Thoracic aorta (tissue), 2 donors: ENCODE measurements around the gene CARNS1. TPM values are rescaled to one million over a fixed set of nuclear protein-coding genes. Genes with fewer than 3 reads are reported as not detected.
A peak's percentile ranks its signal among the peaks of the same experiment; 100 is the strongest.

ENCODE experiments used
- ATAC-seq: fragments of 150-250 bp; one replicate; pipeline ENCODE4 v1.8.0; 2017; ENCODE audit warnings: low read depth; ENCODE audit not compliant: insufficient number of reproducible peaks, low FRiP score
- DNase-seq: peaks from one replicate; pipeline ENCODE4 v3.0.0-alpha.2; 2020; ENCODE audit warnings: low spot score
- H3K27ac ChIP-seq, 2 donors: fragments of 200-600 bp; sonication (generic); 1 replicate in 1 of 2; 2 replicates in 1 of 2; pipeline ENCODE4 v1.5.1; 2016; ENCODE audit warnings: mild to moderate bottlenecking in 2 of 2, moderate library complexity in 2 of 2
- H3K27me3 ChIP-seq: fragments of 200-600 bp; sonication (generic); replicated peaks from 2 replicates; pipeline ENCODE4 v1.6.0; 2016; ENCODE audit warnings: mild to moderate bottlenecking; ENCODE audit not compliant: insufficient read depth
- H3K36me3 ChIP-seq: fragments of 200-600 bp; sonication (generic); one replicate; pipeline ENCODE4 v1.5.1; 2016
- H3K4me1 ChIP-seq, 2 donors: fragments of 200-600 bp; sonication (generic); 1 replicate in 1 of 2; 2 replicates in 1 of 2; pipeline versions ENCODE4 v1.5.1 to v1.6.0; 2016; ENCODE audit warnings: low read depth in 2 of 2, mild to moderate bottlenecking in 1 of 2; ENCODE audit not compliant: control insufficient read depth in 1 of 2
- H3K4me3 ChIP-seq: fragments of 200-600 bp; sonication (generic); 2 replicates; pipeline ENCODE4 v1.5.1; 2016; ENCODE audit warnings: mild to moderate bottlenecking
- H3K9me3 ChIP-seq: fragments of 200-600 bp; sonication (generic); 2 replicates; pipeline ENCODE4 v1.5.1; 2016
- total RNA-seq, 2 donors: library from RNA; depleted of rRNA; stranded (reverse); fragments of >200 nt; gene quantifications; one replicate each; pipeline versions ENCODE4 v1.1.0 to v1.2.3, GENCODE V29; 2016
- TF ChIP-seq, protein P1 (sequence below): fragments of 200-600 bp; sonication (generic); IDR thresholded peaks from one replicate; pipeline ENCODE4 v1.5.1; 2019; ENCODE audit warnings: antibody characterized with exemption

CARNS1 gene
- total RNA-seq, 2 donors from 2014 or later, result 7.9 to 10.8 TPM

DNA sequence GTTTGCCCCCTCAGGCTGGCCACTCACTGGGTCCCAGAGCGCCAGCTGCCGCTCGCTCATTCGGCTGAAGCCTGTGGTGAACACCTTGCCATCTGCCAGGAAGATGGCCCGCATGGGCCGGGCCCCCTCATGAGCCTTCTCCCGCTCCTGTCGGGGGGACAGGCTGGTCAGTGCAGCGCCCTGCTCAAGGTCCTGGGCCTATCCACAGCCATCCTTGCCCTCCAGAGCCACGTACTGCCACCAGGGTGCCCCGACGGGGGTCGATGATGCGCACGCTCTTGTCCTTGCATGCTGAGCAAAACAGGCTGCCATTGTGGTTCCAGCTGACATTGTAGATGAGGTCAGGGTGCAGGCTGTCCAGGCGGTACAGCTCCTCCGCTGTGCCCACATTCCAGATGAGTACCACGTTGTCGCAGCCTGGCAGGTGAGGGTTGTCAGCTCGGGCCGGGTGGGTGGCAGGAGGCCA is 25.7 kb downstream of the CARNS1 start:
- Histone ChIP-seq H3K27ac (no peak overlapping the region), H3K9me3 (no peaks in the 10 kb centered on the region), H3K4me3 (no peak overlapping the region), H3K27me3 (no peaks in the 10 kb centered on the region), H3K4me1 (peaks cover 12 to 40% of the 10 kb centered on the region in 2 donors), H3K36me3 (peaks cover 5% of the 10 kb centered on the region)
- DNase-seq (no peak), ATAC-seq (no peak)
- TF ChIP-seq, protein P1, sequence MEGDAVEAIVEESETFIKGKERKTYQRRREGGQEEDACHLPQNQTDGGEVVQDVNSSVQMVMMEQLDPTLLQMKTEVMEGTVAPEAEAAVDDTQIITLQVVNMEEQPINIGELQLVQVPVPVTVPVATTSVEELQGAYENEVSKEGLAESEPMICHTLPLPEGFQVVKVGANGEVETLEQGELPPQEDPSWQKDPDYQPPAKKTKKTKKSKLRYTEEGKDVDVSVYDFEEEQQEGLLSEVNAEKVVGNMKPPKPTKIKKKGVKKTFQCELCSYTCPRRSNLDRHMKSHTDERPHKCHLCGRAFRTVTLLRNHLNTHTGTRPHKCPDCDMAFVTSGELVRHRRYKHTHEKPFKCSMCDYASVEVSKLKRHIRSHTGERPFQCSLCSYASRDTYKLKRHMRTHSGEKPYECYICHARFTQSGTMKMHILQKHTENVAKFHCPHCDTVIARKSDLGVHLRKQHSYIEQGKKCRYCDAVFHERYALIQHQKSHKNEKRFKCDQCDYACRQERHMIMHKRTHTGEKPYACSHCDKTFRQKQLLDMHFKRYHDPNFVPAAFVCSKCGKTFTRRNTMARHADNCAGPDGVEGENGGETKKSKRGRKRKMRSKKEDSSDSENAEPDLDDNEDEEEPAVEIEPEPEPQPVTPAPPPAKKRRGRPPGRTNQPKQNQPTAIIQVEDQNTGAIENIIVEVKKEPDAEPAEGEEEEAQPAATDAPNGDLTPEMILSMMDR, result no peak

DNA sequence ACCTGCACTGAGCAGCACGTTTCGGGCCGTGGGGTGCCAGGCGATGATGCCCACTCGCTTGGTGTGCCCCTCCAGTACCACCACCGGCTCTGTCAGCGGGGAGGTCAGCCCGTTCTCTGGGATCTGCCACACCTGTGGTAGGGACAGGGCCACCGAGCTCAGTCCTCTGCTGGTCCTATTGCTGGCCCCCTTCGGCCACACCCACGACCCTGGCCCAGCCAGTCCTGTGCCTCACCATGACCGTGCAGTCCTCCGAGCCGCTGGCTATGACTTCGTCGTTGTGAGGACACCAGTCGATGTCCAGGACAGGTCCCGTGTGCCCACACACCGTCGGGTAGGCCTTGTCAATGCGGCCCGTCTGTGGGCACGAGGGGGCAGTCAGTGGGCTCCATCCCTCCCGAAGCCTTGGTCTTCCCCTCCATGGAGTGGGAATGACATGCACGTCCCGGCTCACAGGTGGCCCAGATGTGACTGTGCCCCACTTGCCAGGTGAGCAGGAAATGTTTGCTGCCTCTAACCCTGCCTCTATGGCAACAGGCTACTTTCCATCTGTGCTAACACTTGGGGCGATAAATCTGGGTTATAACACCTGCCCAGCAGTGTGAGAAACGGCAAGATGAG is 26.4 kb downstream of the CARNS1 start:
- H3K4me1 ChIP-seq, result peaks cover 12 to 34% of the 10 kb centered on the region in 2 donors
- no peak overlapping the region for H3K27ac ChIP-seq
- DNase-seq (no peak), ATAC-seq (no peak)
- H3K27me3 ChIP-seq, result no peaks in the 10 kb centered on the region
- H3K4me3 ChIP-seq, result no peak overlapping the region
- no peaks in the 10 kb centered on the region for H3K9me3 ChIP-seq
- peaks cover 5% of the 10 kb centered on the region for H3K36me3 ChIP-seq
- TF ChIP-seq, protein P1, result no peak

DNA sequence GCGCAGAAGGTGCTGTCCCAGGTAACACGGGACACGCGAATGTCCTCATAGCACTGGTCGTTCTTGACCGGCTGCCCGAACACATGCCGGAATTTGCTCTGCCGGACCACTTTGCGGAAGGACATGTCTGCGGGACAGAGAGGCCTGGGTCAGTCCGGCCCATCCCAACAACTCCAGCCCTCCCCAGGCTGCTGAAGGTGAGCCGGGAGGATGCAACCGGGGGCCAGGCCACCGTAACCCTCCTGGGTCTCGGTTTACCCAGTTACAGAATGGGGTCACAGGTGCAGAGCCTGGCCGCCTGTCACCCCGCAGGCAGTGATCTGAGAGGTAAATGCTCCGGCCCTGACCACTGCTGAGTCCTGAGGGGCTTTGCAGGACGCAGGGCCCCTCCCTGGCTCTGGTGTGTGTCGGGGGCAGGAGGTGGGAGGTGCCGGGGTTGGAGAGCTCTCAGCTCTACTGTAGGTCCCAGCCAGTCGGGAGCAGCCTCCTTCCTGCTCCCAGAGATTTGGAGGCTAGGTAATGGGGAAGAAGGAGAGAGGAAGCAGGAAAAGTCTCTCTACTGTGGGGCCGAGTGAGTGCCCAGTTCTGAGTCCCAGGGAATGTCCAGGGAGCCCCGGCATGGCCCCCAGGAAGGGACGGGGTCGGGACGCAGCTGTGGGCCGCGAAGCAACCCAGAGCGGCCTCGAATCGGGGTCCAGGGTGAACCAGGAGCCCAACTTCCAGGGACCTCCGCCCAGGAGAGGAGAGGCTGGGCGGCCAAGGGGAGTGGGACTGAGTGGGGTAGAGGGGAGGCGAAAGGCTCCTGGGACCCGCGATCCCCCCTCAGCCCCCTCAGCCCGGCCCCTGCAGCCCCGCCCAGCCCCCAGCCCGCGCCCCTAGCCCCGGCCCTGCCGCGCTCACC is 27.3 kb downstream of the CARNS1 start:
- Histone ChIP-seq H3K4me3 (peak overlapping the region; percentile 98), H3K9me3 (no peaks in the 10 kb centered on the region), H3K27ac (peak overlapping the region; percentile 86 to 97), H3K4me1 (peaks cover 12 to 34% of the 10 kb centered on the region in 2 donors), H3K36me3 (peaks cover 5% of the 10 kb centered on the region), H3K27me3 (no peaks in the 10 kb centered on the region)
- no peak for ATAC-seq
- TF ChIP-seq, protein P1, result no peak
- DNase-seq, result no peak

DNA sequence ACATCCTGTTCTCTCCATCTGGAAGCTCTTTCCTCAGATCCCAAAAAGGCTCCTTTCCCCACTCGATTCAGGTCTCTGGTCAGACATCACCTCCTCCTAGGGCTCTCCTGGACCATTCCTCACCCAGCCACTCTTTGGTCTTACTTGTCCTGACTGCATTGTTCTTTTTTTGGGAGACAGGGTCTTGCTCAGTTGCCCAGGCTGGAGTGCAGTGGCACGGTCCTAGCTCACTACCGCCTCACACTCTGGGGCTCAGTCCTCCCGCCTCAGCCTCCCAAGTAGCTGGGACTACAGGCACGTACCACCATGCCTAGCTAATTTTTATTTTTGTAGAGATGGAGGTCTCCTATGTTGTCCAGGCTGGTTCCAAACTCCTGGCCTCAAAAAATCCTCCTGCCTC is 30.0 kb downstream of the CARNS1 start:
- H3K4me1 ChIP-seq, result peaks cover 7 to 22% of the 10 kb centered on the region in 2 donors
- TF ChIP-seq, protein P1, result no peak
- H3K4me3 ChIP-seq, result no peak overlapping the region
- no peaks in the 10 kb centered on the region for H3K36me3 ChIP-seq
- no peaks in the 10 kb centered on the region for H3K9me3 ChIP-seq
- no peaks in the 10 kb centered on the region for H3K27me3 ChIP-seq
- ATAC-seq, result no peak
- no peak overlapping the region for H3K27ac ChIP-seq
- DNase-seq, result no peak

DNA sequence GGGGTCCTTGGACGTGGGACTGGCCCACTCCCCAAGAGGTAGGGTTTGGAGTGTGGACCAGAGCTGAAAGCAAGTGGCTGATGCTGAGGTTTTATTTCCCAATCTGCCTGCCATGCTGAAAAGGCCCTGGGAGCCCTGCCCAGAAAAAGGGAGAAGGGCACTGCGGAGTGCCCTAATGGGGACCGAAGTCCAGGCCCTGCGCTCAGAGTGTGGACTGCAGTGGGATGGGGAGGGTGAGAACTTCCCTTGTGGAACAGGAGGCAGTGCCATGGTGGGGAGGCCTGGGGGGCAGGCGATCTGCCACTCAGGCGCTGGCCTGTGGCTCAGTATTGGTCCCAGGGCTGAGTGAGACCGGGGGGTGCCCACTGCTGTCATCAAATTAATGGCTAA is 32.7 kb downstream of the CARNS1 start:
- no peak for ATAC-seq

More for the DNA sequence above, 32.7 kb downstream of the CARNS1 start:
- H3K4me3 ChIP-seq, result no peak overlapping the region
- no peaks in the 10 kb centered on the region for H3K27me3 ChIP-seq
- peaks cover 0 to 10% of the 10 kb centered on the region in 2 donors for H3K4me1 ChIP-seq
- TF ChIP-seq, protein P1, result no peak
- H3K36me3 ChIP-seq, result no peaks in the 10 kb centered on the region
- DNase-seq, result no peak
- no peaks in the 10 kb centered on the region for H3K9me3 ChIP-seq
- no peak overlapping the region for H3K27ac ChIP-seq
